HG03108 (cell line): ENCODE data around the gene LAMTOR4.
"Not testable (repeated sequence)": the region's sequence is repeated elsewhere in the genome, so short reads cannot be mapped to it uniquely, and the experiment has no call there.

ENCODE experiments used
- ATAC-seq: cut with Tn5 transposase; IDR thresholded peaks from one replicate; pipeline ENCODE4 v1.9.1; 2021; ENCODE audit warnings: moderate library complexity; ENCODE audit not compliant: unreplicated experiment

LAMTOR4 gene

DNA sequence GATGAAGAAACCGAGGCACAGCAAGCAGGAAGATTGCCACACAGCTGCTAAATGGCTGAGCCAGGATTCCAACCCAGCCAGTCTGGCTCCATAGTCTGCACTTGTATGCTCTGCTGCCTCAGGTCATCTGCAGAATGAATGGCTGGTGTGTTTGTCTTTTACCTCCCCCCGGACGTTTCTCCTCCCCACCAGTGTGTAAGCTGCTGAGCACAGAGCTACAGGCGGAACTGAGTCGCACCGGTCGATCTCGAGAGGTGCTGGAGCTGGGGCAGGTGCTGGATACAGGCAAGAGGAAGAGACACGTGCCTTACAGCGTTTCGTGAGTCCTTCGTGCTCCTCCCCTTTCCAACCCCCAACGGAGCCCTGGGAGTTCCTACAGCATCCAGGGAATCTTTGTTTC lies 26.7 kb upstream of the LAMTOR4 start:
- no peak for ATAC-seq

DNA sequence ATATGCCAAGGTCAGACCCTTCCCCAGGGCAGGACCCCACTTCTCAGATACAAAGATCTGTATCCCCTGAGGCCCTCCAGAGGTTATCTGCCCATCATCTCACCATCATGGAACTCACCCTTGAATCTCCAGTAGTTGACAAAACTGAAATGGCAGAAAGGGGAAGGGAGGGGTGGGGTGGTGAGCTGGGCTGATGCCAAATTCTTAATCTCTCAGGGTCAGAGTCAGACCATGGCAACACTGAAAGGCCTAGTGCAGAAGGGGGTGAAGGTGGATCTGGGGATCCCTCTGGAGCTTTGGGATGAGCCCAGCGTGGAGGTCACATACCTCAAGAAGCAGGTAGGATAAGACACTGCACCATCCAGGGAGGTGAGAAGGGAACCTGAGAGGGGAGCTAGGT lies 26.1 kb upstream of the LAMTOR4 start:
- ATAC-seq: no peak

DNA sequence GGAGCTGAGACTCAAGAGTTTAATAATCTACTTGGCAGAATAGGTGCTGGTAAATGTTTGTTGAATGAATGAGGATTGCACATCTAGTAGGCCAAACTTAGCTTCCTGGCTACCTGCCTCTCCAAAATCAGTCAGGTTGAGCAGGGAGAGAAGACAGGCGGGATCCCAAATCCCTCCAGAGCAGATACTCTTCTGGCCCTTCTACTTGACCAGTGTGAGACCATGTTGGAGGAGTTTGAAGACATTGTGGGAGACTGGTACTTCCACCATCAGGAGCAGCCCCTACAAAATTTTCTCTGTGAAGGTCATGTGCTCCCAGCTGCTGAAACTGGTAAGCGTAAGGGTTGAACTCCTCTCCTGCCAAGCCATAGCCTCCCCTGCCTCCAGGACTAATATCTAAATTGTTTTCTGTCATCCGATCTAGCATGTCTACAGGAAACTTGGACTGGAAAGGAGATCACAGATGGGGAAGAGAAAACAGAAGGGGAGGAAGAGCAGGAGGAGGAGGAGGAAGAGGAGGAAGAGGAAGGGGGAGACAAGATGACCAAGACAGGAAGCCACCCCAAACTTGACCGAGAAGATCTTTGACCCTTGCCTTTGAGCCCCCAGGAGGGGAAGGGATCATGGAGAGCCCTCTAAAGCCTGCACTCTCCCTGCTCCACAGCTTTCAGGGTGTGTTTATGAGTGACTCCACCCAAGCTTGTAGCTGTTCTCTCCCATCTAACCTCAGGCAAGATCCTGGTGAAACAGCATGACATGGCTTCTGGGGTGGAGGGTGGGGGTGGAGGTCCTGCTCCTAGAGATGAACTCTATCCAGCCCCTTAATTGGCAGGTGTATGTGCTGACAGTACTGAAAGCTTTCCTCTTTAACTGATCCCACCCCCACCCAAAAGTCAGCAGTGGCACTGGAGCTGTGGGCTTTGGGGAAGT lies 24.2 kb upstream of the LAMTOR4 start:
- no peak for ATAC-seq

DNA sequence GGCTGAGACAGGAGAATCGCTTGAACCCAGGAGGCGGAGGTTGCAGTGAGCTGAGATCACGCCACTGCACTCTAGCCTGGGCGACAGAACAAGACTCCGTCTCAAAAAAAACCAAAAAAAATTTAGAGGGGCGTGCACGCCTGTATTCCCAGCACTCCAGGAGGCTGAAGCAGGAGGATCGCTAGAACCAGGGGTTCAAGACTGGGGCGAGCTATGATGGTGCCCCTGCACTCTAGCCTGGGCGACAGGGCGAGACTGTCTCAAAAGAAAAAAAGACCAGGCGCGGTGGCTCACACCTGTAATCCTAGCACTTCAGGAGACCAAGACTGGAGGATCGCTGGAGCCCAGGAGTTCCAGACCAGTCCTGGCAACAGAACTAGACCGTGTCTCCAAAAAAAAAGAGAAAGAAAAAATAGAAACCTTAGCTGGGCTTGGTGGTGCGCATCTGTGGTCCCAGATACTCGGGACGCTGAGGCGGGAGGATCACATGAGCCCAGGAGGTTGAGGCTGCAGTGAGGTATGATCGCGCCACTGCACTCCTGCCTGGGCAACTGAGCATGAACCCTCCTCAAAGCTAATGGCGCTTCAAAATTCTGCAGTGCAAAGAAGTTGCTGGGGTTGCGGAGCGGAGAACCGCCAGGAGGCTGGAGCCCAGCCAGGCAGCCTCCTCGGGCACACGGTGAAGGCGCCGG lies 22.3 kb upstream of the LAMTOR4 start:
- no peak for ATAC-seq

DNA sequence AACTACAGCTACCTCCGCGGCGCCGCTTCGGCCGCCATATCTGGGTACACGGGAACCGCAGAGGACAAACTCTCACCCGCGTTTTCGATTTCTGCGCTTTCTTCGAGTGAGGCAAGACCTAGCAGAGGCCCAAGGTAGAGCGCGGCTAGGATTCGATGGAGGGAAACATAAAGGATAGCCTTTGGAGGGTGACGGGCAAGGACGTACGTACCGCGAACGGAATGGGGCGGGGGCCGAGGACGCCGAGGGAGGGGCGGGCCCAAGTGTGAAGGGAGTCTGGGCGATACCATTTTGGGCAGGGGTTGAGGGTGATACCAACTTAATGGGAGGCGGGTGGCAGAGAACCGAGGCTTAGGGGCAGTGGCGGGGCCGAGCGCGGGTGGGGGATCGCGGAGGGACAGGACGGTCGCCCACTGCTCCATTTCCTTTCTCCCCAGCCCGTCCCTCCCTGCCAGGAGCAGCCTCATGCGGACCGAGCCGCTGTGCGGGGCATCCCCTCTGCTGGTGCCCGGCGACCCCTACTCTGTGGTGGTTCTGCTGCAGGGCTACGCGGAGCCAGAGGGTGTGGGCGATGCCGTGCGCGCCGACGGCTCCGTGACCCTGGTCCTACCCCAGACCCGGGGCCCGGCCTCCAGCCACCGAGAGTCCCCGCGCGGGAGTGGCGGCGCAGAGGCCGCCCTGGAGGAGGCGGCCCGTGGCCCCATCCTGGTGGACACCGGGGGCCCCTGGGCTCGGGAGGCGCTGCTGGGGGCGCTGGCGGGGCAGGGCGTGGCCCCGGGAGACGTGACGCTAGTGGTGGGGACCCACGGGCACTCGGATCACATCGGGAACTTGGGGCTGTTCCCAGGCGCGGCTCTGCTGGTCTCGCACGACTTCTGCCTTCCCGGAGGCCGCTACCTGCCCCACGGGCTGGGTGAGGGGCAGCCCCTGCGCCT lies 21.5 kb upstream of the LAMTOR4 start, which contains the start of gene MBLAC1:
MBLAC1 (plus strand) TSS at position 37 of the 935 bp plus-strand sequence; CDS start at position 466, 429 bp downstream.
- peak; percentile 50 for ATAC-seq

DNA sequence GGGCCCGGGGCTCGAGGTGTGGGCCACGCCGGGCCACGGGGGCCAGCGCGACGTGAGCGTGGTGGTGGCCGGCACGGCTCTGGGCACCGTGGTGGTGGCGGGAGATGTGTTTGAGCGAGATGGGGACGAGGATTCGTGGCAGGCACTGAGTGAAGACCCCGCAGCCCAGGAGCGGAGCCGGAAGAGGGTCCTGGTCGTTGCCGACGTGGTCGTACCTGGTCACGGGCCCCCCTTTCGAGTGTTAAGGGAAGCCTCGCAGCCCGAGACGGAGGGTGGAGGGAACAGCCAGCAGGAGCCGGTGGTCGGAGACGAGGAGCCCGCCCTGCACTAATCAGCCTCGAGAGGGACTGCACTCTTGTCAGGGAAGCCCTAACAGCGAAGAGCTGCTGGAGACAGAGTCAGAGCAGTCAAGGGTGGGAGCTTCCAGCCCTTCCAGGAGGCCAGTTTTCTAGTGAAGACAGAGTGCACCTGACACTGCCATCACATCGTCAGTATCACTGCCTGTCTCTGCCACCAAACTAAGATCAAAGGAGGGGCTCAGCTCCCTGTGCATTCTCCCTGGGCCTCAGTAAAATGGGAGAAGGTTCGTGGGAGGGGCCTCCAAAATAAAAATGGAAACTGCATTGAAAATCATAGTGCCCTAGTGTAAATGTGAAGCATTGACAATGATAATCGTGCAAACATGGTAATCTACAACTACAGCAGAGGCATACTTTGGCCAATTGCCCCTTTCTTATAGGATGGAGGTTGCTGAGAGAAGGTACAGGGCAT lies 20.7 kb upstream of the LAMTOR4 start:
- peak; percentile 1 for ATAC-seq

DNA sequence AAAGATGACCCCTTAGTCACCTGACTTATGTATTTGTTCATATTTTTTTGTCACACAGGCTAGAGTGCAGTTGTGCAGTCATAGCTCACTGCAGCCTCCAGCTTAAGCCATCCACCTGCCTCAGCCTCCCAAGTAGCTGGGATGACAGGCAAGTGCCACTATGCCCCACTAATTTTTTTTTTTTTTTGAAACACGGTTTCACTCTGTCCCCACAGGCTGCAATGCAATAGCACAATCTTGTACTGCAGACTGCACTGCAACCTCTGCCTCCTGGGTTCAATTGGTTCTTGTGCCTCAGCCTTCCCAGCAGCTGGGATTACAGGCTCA lies 20.1 kb upstream of the LAMTOR4 start:
- ATAC-seq: no peak

DNA sequence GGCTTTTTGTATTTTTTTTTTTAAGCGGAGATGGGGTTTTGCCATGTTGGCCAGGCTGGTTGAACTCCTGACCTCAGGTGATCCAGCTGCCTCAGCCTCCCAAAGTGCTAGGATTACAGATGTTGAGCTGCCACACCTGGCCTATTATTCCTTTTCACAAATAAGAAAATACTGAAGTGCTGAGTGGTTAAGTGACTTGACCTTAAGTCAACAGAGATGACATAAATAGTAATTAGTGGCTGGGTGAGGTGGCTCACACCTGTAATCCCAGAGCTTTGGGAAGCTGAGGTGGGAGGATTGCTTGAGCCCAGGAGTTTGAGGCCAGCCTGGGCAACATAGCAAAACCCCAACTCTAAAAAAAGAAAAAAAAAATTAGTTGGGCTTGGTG lies 18.5 kb upstream of the LAMTOR4 start:
- ATAC-seq: not testable (repeated sequence)

DNA sequence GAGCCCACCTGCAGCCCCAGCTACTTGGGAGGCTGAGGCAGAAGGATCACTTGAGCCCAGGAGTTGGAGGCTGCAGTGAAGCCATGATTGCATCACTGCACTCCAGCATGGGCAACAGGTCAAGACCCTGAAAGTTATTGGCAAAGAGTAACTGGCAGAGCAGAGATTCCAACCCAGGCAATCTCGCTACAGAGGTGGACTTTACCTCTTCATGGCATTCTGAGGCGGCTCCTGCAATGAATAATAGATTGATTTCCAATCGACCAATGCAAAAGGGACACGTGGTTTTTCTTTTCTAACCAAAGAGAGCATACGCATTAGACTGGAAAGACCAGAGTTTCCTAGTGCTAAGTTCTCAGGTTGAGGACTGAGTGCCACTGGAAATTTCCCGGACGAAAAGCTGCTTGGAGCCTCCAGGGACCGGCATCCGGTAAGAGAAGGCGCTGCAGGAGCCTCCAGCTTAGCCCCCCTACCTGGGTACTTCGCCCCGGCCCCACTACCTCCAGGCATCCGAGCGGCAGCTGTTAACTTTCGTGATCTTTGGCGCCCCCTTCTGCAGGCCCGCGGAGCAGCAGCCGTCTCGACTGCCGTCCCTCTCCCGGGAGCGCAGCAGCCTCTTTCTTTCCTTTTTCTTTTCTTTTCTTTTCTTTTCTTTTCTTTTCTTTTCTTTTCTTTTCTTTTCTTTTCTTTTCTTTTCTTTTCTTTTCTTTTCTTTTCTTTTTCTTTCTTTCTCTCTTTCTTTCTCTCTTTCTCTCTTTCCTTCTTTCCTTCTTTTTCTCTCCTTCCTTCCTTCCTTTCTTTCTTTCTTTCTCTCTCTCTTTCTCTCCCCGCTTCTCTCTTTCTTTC lies 17.9 kb upstream of the LAMTOR4 start:
- no peak for ATAC-seq

DNA sequence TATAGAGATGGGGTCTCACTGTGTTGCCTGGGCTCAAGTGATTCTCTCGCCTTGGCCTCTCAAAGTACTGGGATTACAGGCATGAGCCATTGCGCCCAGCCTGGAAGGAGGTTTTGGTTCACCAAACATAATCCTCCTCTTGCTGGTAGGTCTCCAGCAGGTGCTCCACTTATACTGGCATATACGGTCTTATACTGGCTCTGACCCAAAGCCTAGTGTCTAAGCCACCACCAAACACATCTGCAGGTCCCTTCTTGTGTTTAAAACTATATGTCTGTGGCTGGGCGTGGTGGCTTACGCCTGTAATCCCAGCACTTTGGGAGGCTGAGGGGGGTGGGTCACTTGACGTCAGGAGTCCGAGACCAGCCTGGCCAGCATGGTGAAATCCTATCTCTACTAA lies 16.6 kb upstream of the LAMTOR4 start:
- no peak for ATAC-seq

DNA sequence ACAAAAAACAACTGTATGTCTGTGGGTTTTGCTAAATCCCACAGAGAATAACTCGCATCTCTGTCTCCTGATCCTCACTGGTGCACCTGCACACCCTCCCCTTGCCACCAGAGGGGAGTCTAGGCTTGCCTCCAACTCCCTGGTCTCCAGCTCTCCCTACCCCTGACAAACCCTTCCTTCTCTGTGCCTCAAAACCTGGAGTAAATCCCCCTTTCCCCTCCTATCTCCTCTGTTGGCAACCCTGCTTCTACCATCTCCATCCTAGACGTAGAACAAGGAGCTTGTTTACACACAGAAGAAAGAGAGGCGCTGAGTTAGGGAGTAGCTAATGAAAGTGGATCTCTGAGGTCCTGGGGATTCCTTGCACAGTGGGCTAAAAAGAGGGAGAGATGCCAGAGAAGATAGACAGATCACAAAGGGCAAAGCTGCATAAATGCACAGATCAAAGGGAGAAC lies 16.0 kb upstream of the LAMTOR4 start:
- ATAC-seq: peak; percentile 60

DNA sequence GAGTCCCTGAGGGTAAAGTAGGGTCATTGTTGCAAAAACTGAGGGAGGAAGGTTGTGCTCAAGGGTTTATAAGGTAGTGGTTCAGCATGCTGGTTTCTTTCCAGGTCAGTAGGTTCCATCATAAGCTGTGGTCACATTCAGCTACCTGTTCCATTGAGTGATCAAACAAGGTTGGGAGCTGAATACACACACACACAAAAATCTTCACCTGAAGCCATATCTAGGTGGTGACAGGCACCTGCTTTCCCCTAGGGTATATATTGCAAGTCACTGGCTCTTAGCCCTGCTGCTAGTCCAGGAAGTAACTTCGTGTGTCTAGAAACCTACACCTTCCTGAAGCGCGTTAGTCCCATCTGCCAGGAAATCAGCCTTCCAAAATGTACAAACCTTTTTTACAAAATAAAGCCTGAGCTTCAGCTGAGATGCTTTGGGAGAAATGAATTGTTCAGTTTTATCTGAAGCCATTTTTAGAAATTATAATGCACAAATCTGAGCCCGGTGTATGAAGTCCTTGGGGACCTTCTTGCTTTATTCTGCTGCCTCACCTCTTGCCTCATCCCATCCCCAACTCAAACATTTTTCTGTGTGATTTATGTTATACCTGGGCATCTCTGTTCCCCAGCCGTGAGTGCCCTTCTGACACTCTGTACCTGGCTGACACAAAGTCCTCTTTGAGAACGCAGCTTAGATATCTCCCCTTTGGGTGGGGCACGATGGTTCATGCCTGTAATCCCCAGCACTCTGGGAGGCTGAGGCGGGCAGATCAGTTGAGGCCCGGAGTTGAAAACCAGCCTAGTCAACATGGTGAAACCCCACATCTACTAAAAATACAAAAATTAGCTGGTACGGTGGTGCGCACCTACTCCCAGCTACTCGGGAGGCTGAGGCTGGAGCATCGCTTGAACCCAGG lies 10.6 kb upstream of the LAMTOR4 start:
- ATAC-seq: no peak

DNA sequence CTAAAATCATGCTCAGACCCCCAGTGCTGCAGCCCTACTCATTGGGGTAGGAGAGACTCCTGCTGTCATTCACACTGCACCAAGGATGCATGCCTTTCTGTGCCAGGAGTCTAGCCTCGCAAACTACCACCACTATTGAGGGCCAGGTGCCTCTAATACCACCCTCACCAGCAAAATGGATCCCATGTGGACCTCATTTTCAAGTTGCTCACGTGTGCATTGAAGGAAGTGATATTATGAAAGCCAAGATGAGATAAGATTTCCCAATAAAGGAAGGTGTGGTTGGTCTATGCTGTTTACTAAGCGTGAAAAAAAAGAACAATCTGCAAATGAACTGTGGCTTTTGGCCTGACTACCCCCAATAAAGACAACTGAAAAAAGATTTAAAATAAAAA lies 7.2 kb upstream of the LAMTOR4 start:
- ATAC-seq: no peak

DNA sequence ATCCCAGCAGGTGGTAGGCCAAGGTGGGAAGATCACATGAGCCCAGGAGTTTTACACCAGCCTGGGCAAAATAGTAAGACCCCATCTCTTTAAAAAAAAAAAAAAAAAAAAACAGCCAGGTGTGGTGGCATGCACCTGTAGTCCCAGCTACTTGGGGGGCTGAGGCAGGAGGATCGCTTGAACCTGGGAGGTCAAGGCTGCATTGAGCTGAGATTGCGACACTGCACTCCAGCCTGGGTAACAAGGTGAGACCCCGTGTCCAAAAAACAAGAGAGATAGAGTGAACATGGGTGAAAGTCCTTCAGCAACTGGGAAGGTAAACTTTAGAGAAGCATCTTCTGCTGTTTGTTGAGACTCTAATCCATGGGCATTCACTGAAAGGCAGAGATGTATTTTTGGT lies 6.3 kb upstream of the LAMTOR4 start:
- ATAC-seq: no peak

DNA sequence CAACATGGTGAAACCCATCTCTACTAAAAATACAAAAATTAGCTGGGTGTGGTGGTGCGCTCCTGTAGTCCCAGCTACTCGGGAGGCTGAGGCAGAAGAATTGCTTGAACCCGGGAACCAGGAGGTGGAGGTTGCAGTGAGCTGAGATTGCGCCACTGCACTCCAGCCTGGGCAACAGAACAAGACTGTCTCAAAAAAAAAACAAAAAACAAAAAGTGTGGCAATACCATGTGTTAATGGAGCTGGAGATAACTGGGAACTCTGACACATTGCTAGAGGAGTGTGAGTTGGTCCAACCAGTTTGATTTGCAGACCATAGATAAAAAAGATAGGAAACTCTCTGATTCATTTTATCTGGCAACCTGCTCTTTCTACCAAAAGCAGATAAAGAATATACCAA lies 2.4 kb upstream of the LAMTOR4 start:
- ATAC-seq: not testable (repeated sequence)

DNA sequence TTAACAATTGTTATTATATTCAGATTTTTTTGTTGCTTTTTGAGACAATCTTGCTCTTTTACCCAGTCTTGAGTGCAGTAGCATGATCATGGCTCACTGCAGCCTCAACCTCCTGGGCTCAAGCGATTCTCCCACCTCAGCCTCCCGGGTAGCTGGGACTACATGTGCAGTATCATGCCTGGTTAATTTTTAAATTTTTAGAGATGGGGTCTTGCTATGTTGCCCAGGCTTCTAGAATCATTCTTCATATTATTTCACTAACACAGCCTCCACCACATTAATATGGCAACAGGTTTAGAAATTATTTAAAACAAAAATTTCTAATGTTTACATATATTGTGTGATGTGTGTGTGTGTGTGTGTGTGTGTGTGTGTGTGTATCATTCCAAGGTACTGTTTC lies 1.4 kb upstream of the LAMTOR4 start:
- no peak for ATAC-seq

DNA sequence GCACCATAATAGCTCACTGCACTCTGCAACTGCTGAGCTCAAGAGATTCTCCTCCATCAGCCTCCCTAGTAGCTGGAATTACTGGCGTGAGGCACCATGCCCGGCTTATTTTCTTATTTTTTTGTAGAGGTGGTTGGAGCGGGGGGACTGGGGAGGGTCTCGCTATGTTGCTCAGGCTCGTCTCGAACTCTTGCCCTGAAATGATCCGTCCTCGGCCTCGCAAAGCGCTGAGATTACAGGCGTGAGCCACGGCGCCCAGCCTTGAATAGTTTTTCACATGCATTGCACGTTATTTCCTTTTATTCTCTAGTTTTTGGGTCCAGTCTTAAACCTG lies 526 bp upstream of the LAMTOR4 start:
- no peak for ATAC-seq

DNA sequence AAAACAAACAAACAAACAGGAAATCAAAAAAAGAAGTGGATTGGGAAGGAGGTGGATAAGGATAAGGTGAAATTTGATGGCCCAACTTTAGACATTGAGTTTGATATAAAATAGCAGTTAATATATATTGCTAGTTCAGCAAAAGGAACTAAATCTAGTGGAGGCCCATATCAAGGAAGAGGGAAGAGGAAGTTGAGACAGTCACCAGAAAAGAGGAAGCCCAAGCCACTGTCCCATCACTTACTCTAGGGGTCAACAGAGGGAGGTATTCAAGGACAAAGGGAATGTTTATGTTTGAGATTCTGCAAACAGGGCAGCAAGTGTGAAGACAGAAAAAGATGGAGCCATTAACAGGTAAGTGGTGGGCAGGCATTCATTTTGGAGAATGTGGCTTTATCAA lies 3.7 kb downstream of the LAMTOR4 start:
- no peak for ATAC-seq
